GM19035 (cell line): ENCODE data around the gene DCLK1.
"Not testable (repeated sequence)": the region's sequence is repeated elsewhere in the genome, so short reads cannot be mapped to it uniquely, and the experiment has no call there.

Experiments used
- ATAC-seq: cut with Tn5 transposase; IDR thresholded peaks from one replicate; pipeline ENCODE4 v1.9.1; 2021; ENCODE audit not compliant: unreplicated experiment

Gene DCLK1

GRCh38 chr13:36088463-36088862 lies 42.7 kb downstream of the DCLK1 start:
- ATAC-seq = no peak

GRCh38 chr13:36088001-36088400 lies 43.2 kb downstream of the DCLK1 start:
- no peak for ATAC-seq

GRCh38 chr13:36086117-36086516 lies 45.1 kb downstream of the DCLK1 start:
- ATAC-seq = no peak

- no peak for ATAC-seq
Observed at GRCh38 chr13:36084131-36084530, 47.1 kb downstream of the DCLK1 start.

GRCh38 chr13:36082806-36083205 lies 48.4 kb downstream of the DCLK1 start:
- ATAC-seq = no peak

GRCh38 chr13:36082396-36082795 lies 48.8 kb downstream of the DCLK1 start:
- ATAC-seq = no peak

GRCh38 chr13:36076211-36076610 lies 55.0 kb downstream of the DCLK1 start:
- ATAC-seq = no peak

GRCh38 chr13:36074659-36075058 lies 56.5 kb downstream of the DCLK1 start:
- no peak for ATAC-seq

- ATAC-seq = no peak
Observed at GRCh38 chr13:36072152-36072935, 58.8 kb downstream of the DCLK1 start.

GRCh38 chr13:36070504-36071192 lies 60.5 kb downstream of the DCLK1 start:
- ATAC-seq = not testable (repeated sequence)

- no peak for ATAC-seq
Observed at GRCh38 chr13:36069881-36070366, 61.3 kb downstream of the DCLK1 start.

- ATAC-seq = no peak
Observed at GRCh38 chr13:36068991-36069390, 62.2 kb downstream of the DCLK1 start.

- no peak for ATAC-seq
Observed at GRCh38 chr13:36068566-36068965, 62.6 kb downstream of the DCLK1 start.

GRCh38 chr13:36067746-36068381 lies 63.3 kb downstream of the DCLK1 start:
- no peak for ATAC-seq

- ATAC-seq = no peak
Observed at GRCh38 chr13:36062249-36062648, 68.9 kb downstream of the DCLK1 start.

GRCh38 chr13:36061621-36062020 lies 69.6 kb downstream of the DCLK1 start:
- ATAC-seq = no peak

GRCh38 chr13:36061054-36061453 lies 70.1 kb downstream of the DCLK1 start:
- no peak for ATAC-seq

- ATAC-seq = no peak
Observed at GRCh38 chr13:36059321-36059720, 71.9 kb downstream of the DCLK1 start.

GRCh38 chr13:36058116-36058515 lies 73.1 kb downstream of the DCLK1 start:
- no peak for ATAC-seq

GRCh38 chr13:36057547-36057946 lies 73.6 kb downstream of the DCLK1 start:
- no peak for ATAC-seq

- no peak for ATAC-seq
Observed at GRCh38 chr13:36057041-36057440, 74.1 kb downstream of the DCLK1 start.

- ATAC-seq = no peak
Observed at GRCh38 chr13:36055366-36055765, 75.8 kb downstream of the DCLK1 start.
